MM.1S (cell line): ENCODE results near the gene MAP3K5.

Source experiments
- DNase-seq: peaks from one replicate; pipeline ENCODE4 v3.0.0-alpha.2; 2015
- H2AFZ ChIP-seq: fragments of 300-600 bp; sonication (generic); 2 replicates; pipeline ENCODE4 v1.6.0; 2016; ENCODE audit warnings: antibody characterized with exemption, low read length
- H3F3A ChIP-seq: fragments of 300-600 bp; sonication (generic); 2 replicates; pipeline ENCODE4 v1.6.1; 2016; ENCODE audit warnings: mild to moderate bottlenecking, antibody characterized with exemption, low read length, moderate library complexity, mixed read lengths; ENCODE audit not compliant: insufficient read depth
- H3K27ac ChIP-seq: fragments of 300-600 bp; sonication (generic); 2 replicates; pipeline ENCODE4 v1.5.1; 2016; ENCODE audit warnings: mild to moderate bottlenecking, low read length
- H3K27me3 ChIP-seq: fragments of 300-600 bp; sonication (generic); replicated peaks from 2 replicates; pipeline ENCODE4 v1.6.0; 2016; ENCODE audit warnings: low read length; ENCODE audit not compliant: insufficient read depth
- H3K36me3 ChIP-seq: fragments of 300-600 bp; sonication (generic); replicated peaks from 2 replicates; pipeline ENCODE4 v1.6.1; 2016; ENCODE audit warnings: mild to moderate bottlenecking, low read length, mixed read lengths; ENCODE audit not compliant: insufficient read depth
- H3K4me1 ChIP-seq: fragments of 300-600 bp; sonication (generic); 2 replicates; pipeline ENCODE4 v1.6.1; 2016; ENCODE audit warnings: low read length, mixed read lengths
- H3K4me2 ChIP-seq: fragments of 300-600 bp; sonication (generic); 2 replicates; pipeline ENCODE4 v1.6.0; 2016; ENCODE audit warnings: low read depth, low read length
- H3K4me3 ChIP-seq: fragments of 300-600 bp; sonication (generic); 2 replicates; pipeline ENCODE4 v1.5.1; 2016; ENCODE audit warnings: low read length, mixed read lengths
- H3K79me2 ChIP-seq: fragments of 300-600 bp; sonication (generic); 2 replicates; pipeline ENCODE4 v1.6.1; 2016; ENCODE audit warnings: mixed run types, low read length, mixed read lengths
- H3K9ac ChIP-seq: fragments of 300-600 bp; sonication (generic); 2 replicates; pipeline ENCODE4 v1.6.1; 2016; ENCODE audit warnings: low read length, mixed read lengths
- H3K9me2 ChIP-seq: fragments of 300-600 bp; sonication (generic); replicated peaks from 2 replicates; pipeline ENCODE4 v1.6.1; 2016; ENCODE audit warnings: mild to moderate bottlenecking, low read length, mixed read lengths; ENCODE audit not compliant: insufficient read depth
- H3K9me3 ChIP-seq: fragments of 300-600 bp; sonication (generic); replicated peaks from 2 replicates; pipeline ENCODE4 v1.6.1; 2016; ENCODE audit warnings: mild to moderate bottlenecking, low read length, mixed read lengths; ENCODE audit not compliant: insufficient read depth
- H4K20me1 ChIP-seq: fragments of 300-600 bp; sonication (generic); 2 replicates; pipeline ENCODE4 v1.6.1; 2016; ENCODE audit warnings: mild to moderate bottlenecking, low read length, moderate library complexity, mixed read lengths; ENCODE audit not compliant: insufficient read depth
- CTCF ChIP-seq: fragments of 300-600 bp; sonication (generic); IDR thresholded peaks from 2 replicates; pipeline ENCODE4 v1.5.1; 2016; ENCODE audit warnings: antibody characterized with exemption, low read length, mixed read lengths
- EZH2 ChIP-seq: fragments of 300-600 bp; sonication (generic); optimal IDR thresholded peaks from 2 replicates; pipeline ENCODE3; 2017; ENCODE audit warnings: low read depth, mild to moderate bottlenecking, antibody characterized with exemption, low read length, mixed read lengths
- EZH2phosphoT487 ChIP-seq: fragments of 300-600 bp; sonication (generic); IDR thresholded peaks from 2 replicates; pipeline ENCODE4 v1.6.1; 2018; ENCODE audit warnings: antibody characterized with exemption, low read length

MAP3K5 gene

GRCh38 chr6:136524936-136525413, 267.3 kb downstream of the MAP3K5 start:
- H3K79me2 ChIP-seq, result 0 out of 2 replicates have a peak, but pooled peaks cover 3% of the 10 kb centered on the region
- no peak for DNase-seq
- no peaks in the 10 kb centered on the region for H3K4me1 ChIP-seq

GRCh38 chr6:136524339-136524935, 267.8 kb downstream of the MAP3K5 start:
- H2AFZ ChIP-seq, result no peak overlapping the region
- TF ChIP-seq EZH2phosphoT487 (no peak), CTCF (no peak), EZH2 (no peak)
- no peak overlapping the region for H3K4me2 ChIP-seq
- no peaks in the 10 kb centered on the region for H3K9me2 ChIP-seq
- no peak overlapping the region for H3K9ac ChIP-seq
- no peak for DNase-seq
- no peaks in the 10 kb centered on the region for H3K27me3 ChIP-seq
- no peaks in the 10 kb centered on the region for H3F3A ChIP-seq
- 0 out of 2 replicates have a peak, but pooled peaks cover 3% of the 10 kb centered on the region for H3K79me2 ChIP-seq
- no peaks in the 10 kb centered on the region for H3K36me3 ChIP-seq
- no peaks in the 10 kb centered on the region for H3K4me1 ChIP-seq
- H3K4me3 ChIP-seq, result no peak overlapping the region
- H3K9me3 ChIP-seq, result no peaks in the 10 kb centered on the region
- H3K27ac ChIP-seq, result no peak overlapping the region
- H4K20me1 ChIP-seq, result no peaks in the 10 kb centered on the region

More at GRCh38 chr6:136524936-136525413, 267.3 kb downstream of the MAP3K5 start:
- Histone ChIP-seq H3K9me3 (no peaks in the 10 kb centered on the region), H3F3A (no peaks in the 10 kb centered on the region), H3K36me3 (no peaks in the 10 kb centered on the region), H3K4me3 (no peak overlapping the region), H3K27me3 (no peaks in the 10 kb centered on the region), H3K4me2 (no peak overlapping the region), H3K9ac (no peak overlapping the region), H2AFZ (no peak overlapping the region), H3K27ac (no peak overlapping the region), H3K9me2 (no peaks in the 10 kb centered on the region), H4K20me1 (no peaks in the 10 kb centered on the region)
- TF ChIP-seq CTCF, result no peak
- no peak for TF ChIP-seq EZH2phosphoT487
- no peak for TF ChIP-seq EZH2

- Histone ChIP-seq H3K9ac (no peak overlapping the region), H3K4me2 (no peak overlapping the region), H3K4me1 (no peaks in the 10 kb centered on the region), H3K79me2 (no peaks in the 10 kb centered on the region), H3K9me2 (no peaks in the 10 kb centered on the region), H3K27ac (no peak overlapping the region), H2AFZ (no peak overlapping the region), H3K36me3 (no peaks in the 10 kb centered on the region), H4K20me1 (no peaks in the 10 kb centered on the region), H3F3A (no peaks in the 10 kb centered on the region), H3K9me3 (no peaks in the 10 kb centered on the region), H3K27me3 (no peaks in the 10 kb centered on the region), H3K4me3 (no peak overlapping the region)
- DNase-seq, result no peak
- TF ChIP-seq EZH2 (no peak), CTCF (no peak), EZH2phosphoT487 (no peak)
These were observed 269.1 kb downstream of the MAP3K5 start for GRCh38 chr6:136523196-136523595.
